Measurements from ENCODE around the gene RNF180. TPM values are rescaled to one million over a fixed set of nuclear protein-coding genes. Genes with fewer than 3 reads are reported as not detected.

Gene RNF180
- polyA plus RNA-seq, 1 donor from 2014 or later: 6.4 TPM

- Histone ChIP-seq H3K9ac (ENCODE audit: low read length) (no peak overlapping the region), H3K27ac (ENCODE audit: low read length) (no peak overlapping the region), H3F3A (ENCODE audit: insufficient read depth, low read length, poor library complexity, severe bottlenecking) (no peaks in the 10 kb centered on the region), H3K27me3 (ENCODE audit: insufficient read depth, low read depth, low read length) (no peaks in the 10 kb centered on the region), H3K36me3 (ENCODE audit: insufficient read depth, low read length) (no peaks in the 10 kb centered on the region), H3K9me3 (ENCODE audit: low read length) (no peaks in the 10 kb centered on the region), H3K4me3 (ENCODE audit: low read length) (no peak overlapping the region), H3K79me2 (replicated peaks; ENCODE audit: insufficient read depth, low read length) (no peaks in the 10 kb centered on the region), H4K20me1 (ENCODE audit: insufficient read depth) (no peaks in the 10 kb centered on the region), H3K4me2 (ENCODE audit: low read length) (no peak overlapping the region), H3K9me2 (ENCODE audit: insufficient read depth, low read length) (no peaks in the 10 kb centered on the region), H2AFZ (ENCODE audit: low read depth, low read length) (no peak overlapping the region)
- no peak for TF ChIP-seq SMC3 (conservative IDR thresholded peaks at IDR 0.05; ENCODE audit: poor library complexity)
- TF ChIP-seq MXI1 (conservative IDR thresholded peaks at IDR 0.05; ENCODE audit: poor library complexity, severe bottlenecking): no peak
- TF ChIP-seq EP300 (conservative IDR thresholded peaks at IDR 0.05; ENCODE audit: poor library complexity, severe bottlenecking): no peak
- TF ChIP-seq REST (IDR thresholded peaks at IDR 0.05; ENCODE audit: borderline replicate concordance): no peak
- TF ChIP-seq CTCF (IDR thresholded peaks at IDR 0.05; ENCODE audit: poor library complexity, severe bottlenecking): no peak
- TF ChIP-seq TAF1 (IDR thresholded peaks at IDR 0.05; ENCODE audit: low read depth): no peak
- TF ChIP-seq POLR2AphosphoS5 (IDR thresholded peaks at IDR 0.05): no peak
- no peak for TF ChIP-seq RAD21 (conservative IDR thresholded peaks at IDR 0.05)
- TF ChIP-seq EZH2 (IDR thresholded peaks at IDR 0.05; ENCODE audit: borderline replicate concordance, insufficient read depth, low read length, poor library complexity, severe bottlenecking): no peak
Observed at GRCh38 chr5:64144425-64145215, 21.0 kb upstream of the RNF180 start.

GRCh38 chr5:64145216-64145895 is 20.3 kb upstream of the RNF180 start:
- Histone ChIP-seq H3K36me3 (ENCODE audit: insufficient read depth, low read length) (no peaks in the 10 kb centered on the region), H3K4me3 (ENCODE audit: low read length) (no peak overlapping the region), H3K79me2 (replicated peaks; ENCODE audit: insufficient read depth, low read length) (no peaks in the 10 kb centered on the region), H3K9me3 (ENCODE audit: low read length) (no peaks in the 10 kb centered on the region), H3K4me2 (ENCODE audit: low read length) (no peak overlapping the region), H3K27ac (ENCODE audit: low read length) (no peak overlapping the region), H2AFZ (ENCODE audit: low read depth, low read length) (no peak overlapping the region), H3F3A (ENCODE audit: insufficient read depth, low read length, poor library complexity, severe bottlenecking) (no peaks in the 10 kb centered on the region), H3K9ac (ENCODE audit: low read length) (no peak overlapping the region), H4K20me1 (ENCODE audit: insufficient read depth) (no peaks in the 10 kb centered on the region), H3K27me3 (ENCODE audit: insufficient read depth, low read depth, low read length) (no peaks in the 10 kb centered on the region), H3K9me2 (ENCODE audit: insufficient read depth, low read length) (no peaks in the 10 kb centered on the region)
- no peak for TF ChIP-seq POLR2AphosphoS5 (IDR thresholded peaks at IDR 0.05)
- no peak for TF ChIP-seq MXI1 (conservative IDR thresholded peaks at IDR 0.05; ENCODE audit: poor library complexity, severe bottlenecking)
- no peak for TF ChIP-seq EZH2 (IDR thresholded peaks at IDR 0.05; ENCODE audit: borderline replicate concordance, insufficient read depth, low read length, poor library complexity, severe bottlenecking)
- no peak for TF ChIP-seq CTCF (IDR thresholded peaks at IDR 0.05; ENCODE audit: poor library complexity, severe bottlenecking)
- no peak for TF ChIP-seq REST (IDR thresholded peaks at IDR 0.05; ENCODE audit: borderline replicate concordance)
- TF ChIP-seq RAD21 (conservative IDR thresholded peaks at IDR 0.05): no peak
- no peak for TF ChIP-seq TAF1 (IDR thresholded peaks at IDR 0.05; ENCODE audit: low read depth)
- TF ChIP-seq EP300 (conservative IDR thresholded peaks at IDR 0.05; ENCODE audit: poor library complexity, severe bottlenecking): no peak
- no peak for TF ChIP-seq SMC3 (conservative IDR thresholded peaks at IDR 0.05; ENCODE audit: poor library complexity)
